T-cell (primary cell): ENCODE data around the gene ZFP82. TPM values are rescaled to one million over a fixed set of nuclear protein-coding genes. Genes with fewer than 3 reads are reported as not detected.

ENCODE experiments used
- ATAC-seq, 4 experiments: fragments of 200-7000 bp in 3 of 4; fragments of 150-1000 bp in 1 of 4; cut with Tn5 transposase; replicated peaks in 1 of 4; 1 replicate in 3 of 4; 2 replicates in 1 of 4; pipeline ENCODE4 v1.10.0; 2021; ENCODE audit warnings: moderate library complexity in 3 of 4, mild to moderate bottlenecking in 2 of 4, moderate number of reproducible peaks in 1 of 4
- CTCF ChIA-PET, 2 donors: fragments of 300-600 bp; sonication (Branson Sonifier 250); formaldehyde crosslinking; loops; one replicate each; lab custom pipeline; 2022; ENCODE audit warnings: antibody characterized with exemption in 2 of 2; lab: Charles Lee
- POLR2A ChIA-PET, 2 donors: fragments of 300-600 bp; sonication (Branson Sonifier 250); formaldehyde crosslinking; loops; one replicate each; lab custom pipeline; 2022; ENCODE audit warnings: antibody characterized with exemption in 2 of 2; lab: Charles Lee
- DNase-seq, 35 experiments: peaks; one replicate each; pipeline versions ENCODE4 v3.0.0 to v3.0.0-alpha.2; 2013 to 2023
- H3K27ac ChIP-seq: one replicate; pipeline ENCODE4 v1.5.1; 2013; ENCODE audit warnings: low read length
- H3K27me3 ChIP-seq, 2 experiments: replicated peaks in 1 of 2; 1 replicate in 1 of 2; 2 replicates in 1 of 2; pipeline versions ENCODE4 v1.6.1 to v1.7.0; 2013; ENCODE audit warnings: low read length in 1 of 2, mixed read lengths in 1 of 2; ENCODE audit not compliant: control insufficient read depth in 2 of 2, insufficient read depth in 2 of 2; ENCODE audit errors: extremely low read depth in 1 of 2
- H3K36me3 ChIP-seq, 2 donors: 1 replicate in 1 of 2; 2 replicates in 1 of 2; pipeline versions ENCODE4 v1.6.1 to v1.7.0; 2013; ENCODE audit warnings: low read length in 1 of 2; ENCODE audit not compliant: control insufficient read depth in 2 of 2, insufficient read depth in 1 of 2; ENCODE audit errors: extremely low read depth in 1 of 2
- H3K4me1 ChIP-seq, 2 experiments: 1 replicate in 1 of 2; 2 replicates in 1 of 2; pipeline versions ENCODE4 v1.6.1 to v1.7.0; 2013; ENCODE audit warnings: low read length in 2 of 2, mixed read lengths in 1 of 2; ENCODE audit not compliant: insufficient read depth in 2 of 2, control insufficient read depth in 1 of 2; ENCODE audit errors: extremely low read depth in 1 of 2
- H3K4me3 ChIP-seq, 2 donors: 1 replicate in 1 of 2; 2 replicates in 1 of 2; pipeline versions ENCODE4 v1.5.1 to v1.7.0; 2013; ENCODE audit warnings: mild to moderate bottlenecking in 2 of 2, low read length in 1 of 2, moderate library complexity in 1 of 2; ENCODE audit not compliant: control insufficient read depth in 1 of 2; ENCODE audit errors: extremely low read depth in 1 of 2
- H3K9me3 ChIP-seq: 2 replicates; pipeline ENCODE4 v1.7.0; 2013
- H3K27ac Mint-ChIP-seq, 2 donors: one replicate each; pipeline ENCODE4 v1.8.0; 2020 to 2021; ENCODE audit warnings: mild to moderate bottlenecking in 2 of 2, mixed read lengths in 2 of 2
- H3K27me3 Mint-ChIP-seq, 2 donors: one replicate each; pipeline ENCODE4 v1.8.0; 2021 to 2022; ENCODE audit warnings: mixed read lengths in 2 of 2
- H3K36me3 Mint-ChIP-seq: one replicate; pipeline ENCODE4 v1.8.0; 2021; ENCODE audit warnings: mixed read lengths
- H3K4me1 Mint-ChIP-seq, 3 donors: one replicate each; pipeline ENCODE4 v1.8.0; 2020 to 2022; ENCODE audit warnings: mixed read lengths in 3 of 3, mild to moderate bottlenecking in 1 of 3
- H3K4me3 Mint-ChIP-seq, 3 donors: one replicate each; pipeline ENCODE4 v1.8.0; 2020 to 2022; ENCODE audit warnings: mild to moderate bottlenecking in 3 of 3, mixed read lengths in 3 of 3, moderate library complexity in 3 of 3
- H3K9me3 Mint-ChIP-seq, 3 donors: one replicate each; pipeline ENCODE4 v1.8.0; 2020 to 2022; ENCODE audit warnings: mixed read lengths in 3 of 3
- WGBS: methylation state at CpG from one replicate; pipeline ENCODE4 v1.1.5; 2013; ENCODE audit warnings: missing lambda C conversion rate; ENCODE audit not compliant: insufficient coverage; 5-methylcytosine and 5-hydroxymethylcytosine counted together
- total RNA-seq, 35 experiments: library from RNA in 6 of 35; stranded (reverse) in 6 of 35; fragments of 120-200 nt in 1 of 35; gene quantifications; one replicate each; pipeline versions ENCODE4 v1.2.1 to v1.2.4 and lab custom pipeline; 2013 to 2026

ZFP82 gene
- total RNA-seq, 5 donors from 2014 or later (not counting 1 experiment from before 2014, with no cell fraction given): 2.9 to 8.8 (median 8.2) TPM

- peaks cover 20 to 58% (median 50%) of the 10 kb centered on the region in 3 donors for H3K9me3 Mint-ChIP-seq
- peaks cover 32% of the 10 kb centered on the region for H3K9me3 ChIP-seq
- peaks cover 85% of the 10 kb centered on the region for H3K36me3 Mint-ChIP-seq
Observed at GRCh38 chr19:36404498-36404897, 13.9 kb downstream of the ZFP82 start.

GRCh38 chr19:36401475-36401874 is 17.0 kb downstream of the ZFP82 start:
- no peak overlapping the region for H3K4me3 ChIP-seq
- 90% methylated on average over 7 of the region's 7 CpGs for WGBS
- peaks cover 21% of the 10 kb centered on the region for H3K9me3 ChIP-seq
- ATAC-seq (no peak), DNase-seq (no peak)
- CTCF ChIA-PET: no interaction called here
- peaks cover 87% of the 10 kb centered on the region for H3K36me3 Mint-ChIP-seq
- H3K27me3 ChIP-seq: no peaks in the 10 kb centered on the region
- POLR2A ChIA-PET: no interaction called here
- no peak overlapping the region for H3K27ac ChIP-seq
- no peaks in the 10 kb centered on the region for H3K27me3 Mint-ChIP-seq
- no peak overlapping the region for H3K4me3 Mint-ChIP-seq
- peaks cover 11 to 45% of the 10 kb centered on the region in 2 donors for H3K36me3 ChIP-seq
- H3K4me1 Mint-ChIP-seq: peaks cover 0 to 5% (median 0%) of the 10 kb centered on the region in 3 donors
- H3K9me3 Mint-ChIP-seq: peaks cover 13 to 54% (median 41%) of the 10 kb centered on the region in 3 donors
- H3K4me1 ChIP-seq: no peaks in the 10 kb centered on the region
- H3K27ac Mint-ChIP-seq: no peak overlapping the region

More at GRCh38 chr19:36404498-36404897, 13.9 kb downstream of the ZFP82 start:
- no peak for ATAC-seq
- POLR2A ChIA-PET: no interaction called here
- Mint-ChIP-seq H3K4me3 (no peak overlapping the region), H3K27ac (no peak overlapping the region), H3K27me3 (no peaks in the 10 kb centered on the region), H3K4me1 (peaks cover 0 to 5% (median 0%) of the 10 kb centered on the region in 3 donors)
- Histone ChIP-seq H3K36me3 (peaks cover 18 to 63% of the 10 kb centered on the region in 2 donors), H3K4me1 (no peaks in the 10 kb centered on the region), H3K27ac (no peak overlapping the region), H3K27me3 (no peaks in the 10 kb centered on the region), H3K4me3 (no peak overlapping the region)
- no peak for DNase-seq
- CTCF ChIA-PET: no interaction called here
- WGBS: 90% methylated on average over 3 of the region's 3 CpGs

GRCh38 chr19:36398571-36398970 is 19.9 kb downstream of the ZFP82 start:
- DNase-seq: no peak
- Mint-ChIP-seq H3K4me3 (no peak overlapping the region), H3K4me1 (peaks cover 0 to 5% (median 0%) of the 10 kb centered on the region in 3 donors), H3K27me3 (no peaks in the 10 kb centered on the region), H3K36me3 (peaks cover 80% of the 10 kb centered on the region), H3K9me3 (peaks cover 25 to 52% (median 39%) of the 10 kb centered on the region in 3 donors), H3K27ac (no peak overlapping the region)
- Histone ChIP-seq H3K4me1 (no peaks in the 10 kb centered on the region), H3K9me3 (peaks cover 20% of the 10 kb centered on the region), H3K36me3 (peaks cover 11 to 32% of the 10 kb centered on the region in 2 donors), H3K27ac (no peak overlapping the region), H3K4me3 (no peak overlapping the region), H3K27me3 (no peaks in the 10 kb centered on the region)
- ChIA-PET CTCF (no interaction called here), POLR2A (no interaction called here)
- no peak for ATAC-seq
- no CpG with 5 or more reads among the region's 3 CpGs for WGBS

GRCh38 chr19:36392916-36393673 is 25.3 kb downstream of the ZFP82 start:
- Histone ChIP-seq H3K27ac (no peak overlapping the region), H3K4me3 (peak overlapping the region in 1 of 2 donors; percentile 23), H3K4me1 (no peaks in the 10 kb centered on the region), H3K27me3 (no peaks in the 10 kb centered on the region), H3K9me3 (peaks cover 25% of the 10 kb centered on the region), H3K36me3 (peaks cover 8 to 23% of the 10 kb centered on the region in 2 donors)
- Mint-ChIP-seq H3K27ac (no peak overlapping the region), H3K4me1 (no peaks in the 10 kb centered on the region), H3K4me3 (no peak overlapping the region), H3K27me3 (no peaks in the 10 kb centered on the region), H3K9me3 (peaks cover 26 to 51% (median 46%) of the 10 kb centered on the region in 3 donors), H3K36me3 (peaks cover 59% of the 10 kb centered on the region)
- CTCF ChIA-PET: no interaction called here
- DNase-seq: no peak
- ATAC-seq: no peak
- POLR2A ChIA-PET: no interaction called here
- 95% methylated on average over 3 of the region's 11 CpGs for WGBS

- DNase-seq (no peak), ATAC-seq (no peak)
- ChIA-PET CTCF (interaction anchor here (0.5 to 1.3 kb wide), 2 partner anchors 239 to 537 kb away, joined by 3 read pairs; partner anchors contain the start of gene ZNF568 (in 1 of the 2)), POLR2A (interaction anchor here (1.0 to 1.1 kb wide), 2 partner anchors 109 to 226 kb away, joined by 3 read pairs; partner anchors contain the start of gene ZNF382 (in 1 of the 2))
- H3K36me3 ChIP-seq: no peaks in the 10 kb centered on the region
- 61% methylated on average over 10 of the region's 10 CpGs for WGBS
- no peaks in the 10 kb centered on the region for H3K9me3 ChIP-seq
- no peak overlapping the region for H3K27ac ChIP-seq
- Mint-ChIP-seq H3K4me1 (peaks cover 23 to 30% (median 24%) of the 10 kb centered on the region in 3 donors), H3K27me3 (no peaks in the 10 kb centered on the region), H3K36me3 (peaks cover 14% of the 10 kb centered on the region), H3K4me3 (peak overlapping the region; percentile 88 to 97 (median 95)), H3K27ac (no peak overlapping the region), H3K9me3 (peaks cover 0 to 16% (median 6%) of the 10 kb centered on the region in 3 donors)
- no peaks in the 10 kb centered on the region for H3K27me3 ChIP-seq
- H3K4me1 ChIP-seq: peaks cover 5 to 22% of the 10 kb centered on the region in 2 experiments
- peak overlapping the region; percentile 75 to 78 for H3K4me3 ChIP-seq
Observed at GRCh38 chr19:36379510-36379819, 39.0 kb downstream of the ZFP82 start.

- WGBS: 6% methylated on average over 65 of the region's 69 CpGs
- Mint-ChIP-seq H3K4me3 (peak within 1 kb of the TSS; percentile 88 to 97 (median 95)), H3K36me3 (peaks cover 17% of the 10 kb centered on the region), H3K27ac (peak within 1 kb of the TSS; percentile 89 to 96), H3K9me3 (peaks cover 0 to 16% (median 6%) of the 10 kb centered on the region in 3 donors), H3K4me1 (peaks cover 23 to 31% (median 24%) of the 10 kb centered on the region in 3 donors), H3K27me3 (no peaks in the 10 kb centered on the region)
- no peaks in the 10 kb centered on the region for H3K36me3 ChIP-seq
- peak within 1 kb of the TSS; percentile 75 to 78 for H3K4me3 ChIP-seq
- no peaks in the 10 kb centered on the region for H3K9me3 ChIP-seq
- ChIA-PET POLR2A (interaction anchor here (0.5 to 1.1 kb wide), 4 partner anchors 99 to 940 kb away, joined by 3 to 6 read pairs (median 3); partner anchors contain the start of gene ZNF382 (in 1 of the 2)), CTCF (interaction anchor here (0.5 to 1.3 kb wide), 3 partner anchors 14 to 538 kb away, joined by 3 read pairs; partner anchors contain the start of gene ZNF568 (in 1 of the 2))
- ATAC-seq (peak; percentile 98 to 99 (median 99)), DNase-seq (peak; percentile 87 to 97 (median 94))
- peaks cover 5 to 22% of the 10 kb centered on the region in 2 experiments for H3K4me1 ChIP-seq
- H3K27me3 ChIP-seq: no peaks in the 10 kb centered on the region
- H3K27ac ChIP-seq: peak within 1 kb of the TSS; percentile 85
Observed at GRCh38 chr19:36378625-36379509, 39.6 kb downstream of the ZFP82 start, which contains the start of gene ZFP14. TSS of gene ZFP14 (minus strand) at chr19:36379201. CDS start at chr19:36367892, 11,309 bp downstream.
